HepG2 (cell line): ENCODE measurements around the gene ARMC5. TPM values are rescaled to one million over a fixed set of nuclear protein-coding genes. Genes with fewer than 3 reads are reported as not detected.

Experiments used
- AGO2 ChIP-seq: fragments of 200-400 bp; formaldehyde crosslinking; optimal IDR thresholded peaks from 2 replicates; pipeline ENCODE3; 2017; ENCODE audit warnings: mild to moderate bottlenecking, low read depth, low read length, moderate library complexity
- ETV6 ChIP-seq: sonication (generic); formaldehyde crosslinking; conservative IDR thresholded peaks from 2 replicates; pipeline ENCODE4 v1.4.0; 2020; ENCODE audit warnings: missing genetic modification reagents
- EZH2 ChIP-seq: conservative IDR thresholded peaks from 2 replicates; pipeline ENCODE4 v1.6.1; 2012; ENCODE audit warnings: mild to moderate bottlenecking, low read depth, low read length, moderate library complexity
- GLI4 ChIP-seq: sonication (generic); formaldehyde crosslinking; IDR thresholded peaks from 2 replicates; pipeline ENCODE4 v1.5.1; 2020; ENCODE audit warnings: missing genetic modification reagents, mild to moderate bottlenecking, moderate library complexity, borderline replicate concordance
- HDAC6 ChIP-seq: fragments of 200-600 bp; sonication (generic); IDR thresholded peaks from 2 replicates; pipeline ENCODE4 v1.7.0; 2017; ENCODE audit warnings: mild to moderate bottlenecking, antibody characterized with exemption, low read length, low read depth
- MEF2D ChIP-seq: sonication (generic); formaldehyde crosslinking; IDR thresholded peaks from 2 replicates; pipeline ENCODE4 v1.5.1; 2020; ENCODE audit warnings: mild to moderate bottlenecking, missing genetic modification reagents
- PRMT3 ChIP-seq: sonication (generic); formaldehyde crosslinking; IDR thresholded peaks from 2 replicates; pipeline ENCODE4 v1.8.1; 2022; ENCODE audit warnings: low read depth, mild to moderate bottlenecking, moderate library complexity, missing genetic modification reagents, borderline replicate concordance
- RAD21 ChIP-seq: fragments of 450-650 bp; formaldehyde crosslinking; IDR thresholded peaks from 2 replicates; pipeline ENCODE4 v1.5.0; 2020; ENCODE audit warnings: mild to moderate bottlenecking
- REL ChIP-seq: sonication (generic); formaldehyde crosslinking; conservative IDR thresholded peaks from 2 replicates; pipeline ENCODE4 v1.8.0; 2022; ENCODE audit warnings: mild to moderate bottlenecking, missing genetic modification reagents, moderate library complexity
- SRF ChIP-seq: IDR thresholded peaks from 2 replicates; pipeline ENCODE4 v1.6.1; 2011; ENCODE audit warnings: mild to moderate bottlenecking, low read depth, low read length, moderate library complexity
- TBX2 ChIP-seq: sonication (generic); formaldehyde crosslinking; IDR thresholded peaks from 2 replicates; pipeline ENCODE4 v1.5.0; 2020; ENCODE audit warnings: missing genetic modification reagents, mild to moderate bottlenecking, borderline replicate concordance
- ZFP36 ChIP-seq: fragments of 150-350 bp; IDR thresholded peaks from 2 replicates; pipeline ENCODE4 v1.6.1; 2018; ENCODE audit warnings: borderline replicate concordance, low read length, low read depth; ENCODE audit not compliant: partially characterized antibody
- ZFP36L1 ChIP-seq: sonication (generic); formaldehyde crosslinking; IDR thresholded peaks from 2 replicates; pipeline ENCODE4 v1.8.0; 2022; ENCODE audit warnings: mild to moderate bottlenecking, missing genetic modification reagents, moderate library complexity
- ZFP90 ChIP-seq: sonication (generic); formaldehyde crosslinking; IDR thresholded peaks from 2 replicates; pipeline ENCODE4 v1.8.0; 2022; ENCODE audit warnings: missing genetic modification reagents, mild to moderate bottlenecking, inconsistent platforms, borderline replicate concordance
- ZKSCAN8 ChIP-seq: IDR thresholded peaks from 2 replicates; pipeline ENCODE4 v1.6.1; 2016; ENCODE audit warnings: borderline replicate concordance, missing genetic modification reagents, missing compliant biosample characterization
- ZMAT3 ChIP-seq: sonication (generic); formaldehyde crosslinking; conservative IDR thresholded peaks from 2 replicates; pipeline ENCODE4 v1.7.0; 2021; ENCODE audit warnings: missing genetic modification reagents
- ZNF160 ChIP-seq: sonication (generic); formaldehyde crosslinking; IDR thresholded peaks from 2 replicates; pipeline ENCODE4 v1.8.0; 2022; ENCODE audit warnings: mild to moderate bottlenecking, inconsistent platforms, missing genetic modification reagents
- ZNF367 ChIP-seq: sonication (generic); formaldehyde crosslinking; IDR thresholded peaks from 2 replicates; pipeline ENCODE4 v1.4.0; 2020; ENCODE audit warnings: missing genetic modification reagents, borderline replicate concordance
- ZNF703 ChIP-seq: sonication (generic); formaldehyde crosslinking; IDR thresholded peaks from 2 replicates; pipeline ENCODE4 v1.5.1; 2020; ENCODE audit warnings: missing genetic modification reagents, mild to moderate bottlenecking, moderate library complexity, borderline replicate concordance
- ZNF737 ChIP-seq: sonication (generic); formaldehyde crosslinking; IDR thresholded peaks from 2 replicates; pipeline ENCODE4 v1.5.0; 2020; ENCODE audit warnings: missing genetic modification reagents, mild to moderate bottlenecking, borderline replicate concordance
- ZNF75D ChIP-seq: sonication (generic); formaldehyde crosslinking; IDR thresholded peaks from 2 replicates; pipeline ENCODE4 v1.8.1; 2023; ENCODE audit warnings: missing genetic modification reagents, mild to moderate bottlenecking, borderline replicate concordance
- polyA plus RNA-seq, 8 experiments: library from polyadenylated mRNA; depleted of rRNA in 3 of 8; stranded (reverse) in 7 of 8; unstranded in 1 of 8; fragments of >200 nt; fragmentation: Illumina TruSeq in 4 of 8; extraction: Trizol in 4 of 8; gene quantifications; 2 replicates each; pipeline versions ENCODE4 v1.2.1 to v1.2.3, GENCODE V29; 2011 to 2016; ENCODE audit warnings: low read depth in 4 of 8, missing spikeins in 1 of 8, mixed read lengths in 1 of 8; ENCODE audit not compliant: insufficient read depth in 1 of 8
- total RNA-seq, 5 experiments: library from RNA; depleted of rRNA; stranded (reverse); fragments of >200 nt; fragmentation: Illumina TruSeq; extraction: Trizol; gene quantifications; 2 replicates each; pipeline ENCODE4 v1.2.3, GENCODE V29; 2016; ENCODE audit warnings: low read depth in 1 of 5
- TF ChIP-seq, protein P1 (sequence below): IDR thresholded peaks from 2 replicates; pipeline ENCODE4 v1.6.1; 2016
- TF ChIP-seq, protein P2 (sequence below): sonication (generic); formaldehyde crosslinking; IDR thresholded peaks from 2 replicates; pipeline ENCODE4 v1.8.0; 2022; ENCODE audit warnings: missing genetic modification reagents, mild to moderate bottlenecking, borderline replicate concordance
- TF ChIP-seq, protein P3 (sequence below): sonication (generic); formaldehyde crosslinking; IDR thresholded peaks from 2 replicates; pipeline ENCODE4 v1.9.0; 2021; ENCODE audit warnings: missing genetic modification reagents, borderline replicate concordance

The ARMC5 gene
- total and polyA plus RNA-seq, 2 of the 13 experiments (the other 11 are each of a cell fraction or from before 2014, with no cell fraction given) = 10.8 to 22.3 TPM

DNA sequence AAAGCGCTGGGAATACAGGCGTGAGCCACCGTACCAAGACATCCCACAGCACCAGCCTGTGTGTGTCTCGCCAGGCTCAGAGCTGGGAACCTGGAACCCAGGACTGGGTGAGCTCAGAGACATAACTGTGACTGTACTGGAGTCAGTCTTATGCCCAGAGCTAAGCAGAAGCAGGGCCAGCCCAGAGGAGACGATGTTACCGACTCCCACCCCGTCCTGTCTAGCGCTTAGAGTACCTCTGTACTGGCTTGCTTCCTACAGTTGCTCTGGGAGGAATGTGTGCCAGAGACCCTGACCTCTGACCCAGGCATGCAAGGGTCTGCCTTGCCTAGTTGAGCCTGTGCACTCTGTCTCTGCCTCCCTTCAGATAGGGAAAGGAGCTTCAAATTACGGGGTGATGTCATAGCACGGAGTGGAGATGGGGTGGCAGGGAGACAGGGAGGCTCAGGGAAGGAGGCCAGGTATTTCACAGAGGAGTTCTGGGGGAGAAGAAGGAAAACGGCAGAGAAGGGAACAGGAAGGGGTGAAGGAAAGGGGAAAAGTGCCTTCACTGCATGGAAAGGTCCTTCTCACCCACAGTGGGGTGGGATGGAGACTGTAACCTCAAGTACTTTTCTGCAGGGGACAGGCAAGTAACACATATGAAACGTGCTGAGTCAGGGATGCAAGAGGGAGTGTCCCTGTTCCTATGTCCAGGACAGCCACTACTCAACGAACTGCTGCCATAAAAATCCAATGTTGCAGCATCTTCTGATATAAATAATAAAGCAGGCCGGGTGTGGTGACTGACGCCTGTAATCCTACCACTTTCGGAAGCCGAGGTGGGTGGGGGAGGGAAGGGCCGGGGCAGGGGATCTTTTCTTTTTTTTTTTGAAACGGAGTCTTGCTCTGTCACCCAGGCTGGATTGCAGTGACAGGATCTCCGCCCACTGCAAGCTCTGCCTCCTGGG is 5.8 kb upstream of the ARMC5 start (continued):
- TF ChIP-seq ZNF703 (CRISPR knock-in tag) (peak; percentile 23; the same call in 1 of the 2 replicates), ZMAT3 (CRISPR knock-in tag) (no peak), TBX2 (no peak), ZFP90 (CRISPR knock-in tag) (peak; percentile 56; the same call in 1 of the 2 replicates), ZNF75D (CRISPR knock-in tag) (no peak), EZH2 (no peak), ZNF160 (CRISPR knock-in tag) (no peak; the same call in 1 of the 2 replicates), RAD21 (CRISPR knock-in tag) (no peak), ZNF737 (CRISPR knock-in tag) (no peak), HDAC6 (no peak), GLI4 (CRISPR knock-in tag) (0 out of 2 replicates have a peak, but pooled peaks have one; percentile 42), ZKSCAN8 (CRISPR knock-in tag) (no peak), ZNF367 (CRISPR knock-in tag) (no peak), ZFP36L1 (CRISPR knock-in tag) (no peak), REL (CRISPR knock-in tag) (no peak), AGO2 (no peak), ETV6 (CRISPR knock-in tag) (no peak), MEF2D (CRISPR knock-in tag) (peak; percentile 72; the same call in 1 of the 2 replicates), SRF (no peak), PRMT3 (CRISPR knock-in tag) (no peak), ZFP36 (no peak)
- TF ChIP-seq, protein P1, sequence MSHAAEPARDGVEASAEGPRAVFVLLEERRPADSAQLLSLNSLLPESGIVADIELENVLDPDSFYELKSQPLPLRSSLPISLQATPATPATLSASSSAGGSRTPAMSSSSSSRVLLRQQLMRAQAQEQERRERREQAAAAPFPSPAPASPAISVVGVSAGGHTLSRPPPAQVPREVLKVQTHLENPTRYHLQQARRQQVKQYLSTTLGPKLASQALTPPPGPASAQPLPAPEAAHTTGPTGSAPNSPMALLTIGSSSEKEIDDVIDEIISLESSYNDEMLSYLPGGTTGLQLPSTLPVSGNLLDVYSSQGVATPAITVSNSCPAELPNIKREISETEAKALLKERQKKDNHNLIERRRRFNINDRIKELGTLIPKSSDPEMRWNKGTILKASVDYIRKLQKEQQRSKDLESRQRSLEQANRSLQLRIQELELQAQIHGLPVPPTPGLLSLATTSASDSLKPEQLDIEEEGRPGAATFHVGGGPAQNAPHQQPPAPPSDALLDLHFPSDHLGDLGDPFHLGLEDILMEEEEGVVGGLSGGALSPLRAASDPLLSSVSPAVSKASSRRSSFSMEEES = no peak
- TF ChIP-seq, protein P2, sequence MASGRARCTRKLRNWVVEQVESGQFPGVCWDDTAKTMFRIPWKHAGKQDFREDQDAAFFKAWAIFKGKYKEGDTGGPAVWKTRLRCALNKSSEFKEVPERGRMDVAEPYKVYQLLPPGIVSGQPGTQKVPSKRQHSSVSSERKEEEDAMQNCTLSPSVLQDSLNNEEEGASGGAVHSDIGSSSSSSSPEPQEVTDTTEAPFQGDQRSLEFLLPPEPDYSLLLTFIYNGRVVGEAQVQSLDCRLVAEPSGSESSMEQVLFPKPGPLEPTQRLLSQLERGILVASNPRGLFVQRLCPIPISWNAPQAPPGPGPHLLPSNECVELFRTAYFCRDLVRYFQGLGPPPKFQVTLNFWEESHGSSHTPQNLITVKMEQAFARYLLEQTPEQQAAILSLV = peak; percentile 34; the same call in 1 of the 2 replicates
- TF ChIP-seq, protein P3, sequence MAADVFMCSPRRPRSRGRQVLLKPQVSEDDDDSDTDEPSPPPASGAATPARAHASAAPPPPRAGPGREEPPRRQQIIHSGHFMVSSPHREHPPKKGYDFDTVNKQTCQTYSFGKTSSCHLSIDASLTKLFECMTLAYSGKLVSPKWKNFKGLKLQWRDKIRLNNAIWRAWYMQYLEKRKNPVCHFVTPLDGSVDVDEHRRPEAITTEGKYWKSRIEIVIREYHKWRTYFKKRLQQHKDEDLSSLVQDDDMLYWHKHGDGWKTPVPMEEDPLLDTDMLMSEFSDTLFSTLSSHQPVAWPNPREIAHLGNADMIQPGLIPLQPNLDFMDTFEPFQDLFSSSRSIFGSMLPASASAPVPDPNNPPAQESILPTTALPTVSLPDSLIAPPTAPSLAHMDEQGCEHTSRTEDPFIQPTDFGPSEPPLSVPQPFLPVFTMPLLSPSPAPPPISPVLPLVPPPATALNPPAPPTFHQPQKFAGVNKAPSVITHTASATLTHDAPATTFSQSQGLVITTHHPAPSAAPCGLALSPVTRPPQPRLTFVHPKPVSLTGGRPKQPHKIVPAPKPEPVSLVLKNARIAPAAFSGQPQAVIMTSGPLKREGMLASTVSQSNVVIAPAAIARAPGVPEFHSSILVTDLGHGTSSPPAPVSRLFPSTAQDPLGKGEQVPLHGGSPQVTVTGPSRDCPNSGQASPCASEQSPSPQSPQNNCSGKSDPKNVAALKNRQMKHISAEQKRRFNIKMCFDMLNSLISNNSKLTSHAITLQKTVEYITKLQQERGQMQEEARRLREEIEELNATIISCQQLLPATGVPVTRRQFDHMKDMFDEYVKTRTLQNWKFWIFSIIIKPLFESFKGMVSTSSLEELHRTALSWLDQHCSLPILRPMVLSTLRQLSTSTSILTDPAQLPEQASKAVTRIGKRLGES (CRISPR knock-in tag) = no peak
